ENCODE measurements around the gene DMXL1.
"Not testable (repeated sequence)": the region's sequence is repeated elsewhere in the genome, so short reads cannot be mapped to it uniquely, and the experiment has no call there.

The DMXL1 gene

DNA sequence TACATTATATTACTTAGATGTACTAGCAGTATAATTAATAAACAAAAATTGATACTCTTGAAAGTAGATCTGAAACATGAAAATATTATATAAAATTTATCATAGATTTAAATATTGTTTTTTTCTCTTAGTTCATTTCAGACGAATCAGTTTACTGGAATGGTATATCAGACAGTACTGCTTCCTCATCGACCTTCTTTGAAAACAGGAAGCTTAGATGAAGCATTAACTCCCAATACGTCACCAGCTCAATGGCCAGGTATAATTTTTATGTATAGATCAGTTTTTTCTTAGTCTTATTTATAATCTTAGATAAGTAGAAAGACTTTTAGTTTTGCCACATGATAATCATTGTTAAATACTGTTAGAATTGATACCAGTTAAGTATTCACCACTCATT is 106.3 kb downstream of the DMXL1 start:
- H3K4me2 ChIP-seq (ENCODE audit: low read length), result no peak overlapping the region

DNA sequence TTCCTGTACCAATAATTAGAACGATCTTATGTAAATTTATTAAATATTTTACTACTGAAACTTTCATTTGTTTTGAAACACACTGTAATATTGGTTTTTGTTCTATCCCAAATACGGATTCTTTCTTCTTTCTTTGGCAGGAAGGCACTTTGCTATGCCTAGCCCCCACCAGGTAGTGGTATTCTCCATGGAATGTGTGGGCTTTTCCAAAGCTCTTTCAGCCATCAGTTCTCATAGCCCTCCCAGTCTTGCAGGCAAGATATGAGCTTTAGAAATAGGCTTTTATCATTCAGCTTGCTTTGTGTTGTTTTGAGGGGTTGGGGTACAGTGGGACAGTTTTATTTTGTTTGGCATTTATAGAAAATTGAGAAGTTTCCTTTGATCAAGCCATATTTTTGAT is 107.5 kb downstream of the DMXL1 start:
- Histone ChIP-seq H3K79me2 (ENCODE audit: low read length) (no peaks in the 10 kb centered on the region), H3K9me3 (ENCODE audit: insufficient read depth, low read length) (no peaks in the 10 kb centered on the region), H3K4me3 (ENCODE audit: low read length) (no peak overlapping the region), H2AFZ (ENCODE audit: low read depth, low read length) (no peak overlapping the region), H3K36me3 (replicated peaks; ENCODE audit: low read depth, low read length) (peaks cover 3% of the 10 kb centered on the region), H3K4me1 (ENCODE audit: low read length) (no peaks in the 10 kb centered on the region), H3K27me3 (ENCODE audit: low read depth, low read length) (no peaks in the 10 kb centered on the region), H3K27ac (ENCODE audit: low read length) (no peak overlapping the region), H3K9ac (ENCODE audit: low read length) (no peak overlapping the region), H3K4me2 (ENCODE audit: low read length) (no peak overlapping the region), H4K20me1 (ENCODE audit: insufficient read depth, low read length) (no peaks in the 10 kb centered on the region)
- no peak for TF ChIP-seq EZH2phosphoT487 (IDR thresholded peaks at IDR 0.05; ENCODE audit: low read depth)
- TF ChIP-seq, protein P1, sequence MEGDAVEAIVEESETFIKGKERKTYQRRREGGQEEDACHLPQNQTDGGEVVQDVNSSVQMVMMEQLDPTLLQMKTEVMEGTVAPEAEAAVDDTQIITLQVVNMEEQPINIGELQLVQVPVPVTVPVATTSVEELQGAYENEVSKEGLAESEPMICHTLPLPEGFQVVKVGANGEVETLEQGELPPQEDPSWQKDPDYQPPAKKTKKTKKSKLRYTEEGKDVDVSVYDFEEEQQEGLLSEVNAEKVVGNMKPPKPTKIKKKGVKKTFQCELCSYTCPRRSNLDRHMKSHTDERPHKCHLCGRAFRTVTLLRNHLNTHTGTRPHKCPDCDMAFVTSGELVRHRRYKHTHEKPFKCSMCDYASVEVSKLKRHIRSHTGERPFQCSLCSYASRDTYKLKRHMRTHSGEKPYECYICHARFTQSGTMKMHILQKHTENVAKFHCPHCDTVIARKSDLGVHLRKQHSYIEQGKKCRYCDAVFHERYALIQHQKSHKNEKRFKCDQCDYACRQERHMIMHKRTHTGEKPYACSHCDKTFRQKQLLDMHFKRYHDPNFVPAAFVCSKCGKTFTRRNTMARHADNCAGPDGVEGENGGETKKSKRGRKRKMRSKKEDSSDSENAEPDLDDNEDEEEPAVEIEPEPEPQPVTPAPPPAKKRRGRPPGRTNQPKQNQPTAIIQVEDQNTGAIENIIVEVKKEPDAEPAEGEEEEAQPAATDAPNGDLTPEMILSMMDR (IDR thresholded peaks at IDR 0.05; ENCODE audit: low read depth, low read length), result no peak

More for the DNA sequence above, 106.3 kb downstream of the DMXL1 start:
- Histone ChIP-seq H3K4me3 (ENCODE audit: low read length) (no peak overlapping the region), H3K4me1 (ENCODE audit: low read length) (no peaks in the 10 kb centered on the region), H3K27ac (ENCODE audit: low read length) (no peak overlapping the region), H3K79me2 (ENCODE audit: low read length) (no peaks in the 10 kb centered on the region), H4K20me1 (ENCODE audit: insufficient read depth, low read length) (no peaks in the 10 kb centered on the region), H3K9me3 (ENCODE audit: insufficient read depth, low read length) (no peaks in the 10 kb centered on the region), H2AFZ (ENCODE audit: low read depth, low read length) (no peak overlapping the region), H3K36me3 (replicated peaks; ENCODE audit: low read depth, low read length) (peaks cover 3% of the 10 kb centered on the region), H3K27me3 (ENCODE audit: low read depth, low read length) (no peaks in the 10 kb centered on the region), H3K9ac (ENCODE audit: low read length) (no peak overlapping the region)
- TF ChIP-seq, protein P1 (IDR thresholded peaks at IDR 0.05; ENCODE audit: low read depth, low read length), result no peak
- TF ChIP-seq EZH2phosphoT487 (IDR thresholded peaks at IDR 0.05; ENCODE audit: low read depth), result no peak

DNA sequence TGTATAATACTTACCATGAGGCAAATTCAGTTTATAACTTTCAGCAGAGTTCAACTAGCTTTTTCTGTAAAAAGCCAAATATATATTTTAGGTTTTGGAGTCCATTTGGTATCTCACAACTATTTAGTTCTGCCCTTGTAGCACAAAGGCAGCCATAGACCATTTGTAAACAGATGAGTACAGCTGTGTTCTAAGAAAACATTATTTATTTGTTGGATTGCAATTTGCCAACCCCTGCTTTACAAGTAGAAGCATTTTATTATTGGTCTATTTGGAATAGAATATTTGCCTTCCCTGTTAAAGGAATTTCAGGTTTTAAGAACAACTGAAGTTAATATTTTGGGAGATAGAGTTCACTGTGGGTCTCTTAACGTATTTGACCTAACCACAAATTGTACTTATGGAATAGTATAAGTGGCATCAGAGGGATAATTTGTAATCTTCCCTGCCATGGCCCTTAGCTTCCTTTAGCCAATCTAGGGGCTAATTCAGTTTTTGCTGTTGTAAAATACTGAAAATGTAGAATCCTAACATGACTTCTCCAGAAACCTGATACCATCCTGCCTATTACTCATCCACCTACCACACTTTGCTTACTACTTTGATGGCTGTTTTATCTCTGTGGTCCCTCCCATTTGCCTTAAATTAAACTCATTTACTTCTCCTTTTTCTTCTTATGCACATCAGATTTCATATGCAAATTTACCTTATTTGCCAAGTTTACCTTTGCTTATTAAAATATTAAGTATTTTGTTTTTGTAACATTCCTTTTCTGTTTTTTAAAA is 109.2 kb downstream of the DMXL1 start:
- Histone ChIP-seq H3K9ac (ENCODE audit: low read length) (no peak overlapping the region), H3K4me1 (ENCODE audit: low read length) (no peaks in the 10 kb centered on the region), H4K20me1 (ENCODE audit: insufficient read depth, low read length) (no peaks in the 10 kb centered on the region), H3K79me2 (ENCODE audit: low read length) (no peaks in the 10 kb centered on the region), H2AFZ (ENCODE audit: low read depth, low read length) (no peak overlapping the region), H3K9me3 (ENCODE audit: insufficient read depth, low read length) (no peaks in the 10 kb centered on the region), H3K4me3 (ENCODE audit: low read length) (no peak overlapping the region), H3K27me3 (ENCODE audit: low read depth, low read length) (no peaks in the 10 kb centered on the region), H3K4me2 (ENCODE audit: low read length) (no peak overlapping the region), H3K36me3 (replicated peaks; ENCODE audit: low read depth, low read length) (peaks cover 3% of the 10 kb centered on the region), H3K27ac (ENCODE audit: low read length) (no peak overlapping the region)
- no peak for TF ChIP-seq EZH2phosphoT487 (IDR thresholded peaks at IDR 0.05; ENCODE audit: low read depth)
- TF ChIP-seq, protein P1 (IDR thresholded peaks at IDR 0.05; ENCODE audit: low read depth, low read length), result no peak

DNA sequence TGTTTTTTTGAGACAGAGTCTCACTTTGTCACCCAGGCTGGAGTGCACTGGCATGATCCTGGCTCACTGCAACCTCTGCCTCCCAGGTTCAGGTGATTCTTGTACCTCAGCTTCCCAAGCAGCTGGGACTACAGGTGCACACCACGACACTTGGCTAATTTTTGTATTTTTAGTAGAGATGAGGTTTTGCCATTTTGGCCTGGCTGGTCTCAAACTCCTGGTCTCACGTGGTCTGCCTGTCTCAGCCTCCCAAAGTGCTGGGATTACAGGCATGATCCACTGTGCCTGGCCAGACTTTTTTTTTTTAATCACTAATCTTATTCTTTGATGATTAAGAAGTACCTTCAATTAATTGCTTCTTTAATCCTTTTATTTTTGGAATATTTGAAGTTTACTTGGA is 114.6 kb downstream of the DMXL1 start:
- not testable (repeated sequence) for H2AFZ ChIP-seq (ENCODE audit: low read depth, low read length); H3K9ac ChIP-seq (ENCODE audit: low read length); H3K4me1 ChIP-seq (ENCODE audit: low read length); H3K36me3 ChIP-seq (replicated peaks; ENCODE audit: low read depth, low read length); H3K9me3 ChIP-seq (ENCODE audit: insufficient read depth, low read length); H3K27ac ChIP-seq (ENCODE audit: low read length); H3K4me3 ChIP-seq (ENCODE audit: low read length); H3K4me2 ChIP-seq (ENCODE audit: low read length); H4K20me1 ChIP-seq (ENCODE audit: insufficient read depth, low read length); H3K79me2 ChIP-seq (ENCODE audit: low read length); H3K27me3 ChIP-seq (ENCODE audit: low read depth, low read length)

Data from OCI-LY3 (cell line).